Activated T-cell treated with anti-CD3 and anti-CD28 coated beads for 4 hours (primary cell): ENCODE measurements around the gene GDI1.

Experiments used
- DNase-seq: peaks from one replicate; pipeline ENCODE4 v3.0.0-alpha.2; 2020

Gene GDI1

DNA sequence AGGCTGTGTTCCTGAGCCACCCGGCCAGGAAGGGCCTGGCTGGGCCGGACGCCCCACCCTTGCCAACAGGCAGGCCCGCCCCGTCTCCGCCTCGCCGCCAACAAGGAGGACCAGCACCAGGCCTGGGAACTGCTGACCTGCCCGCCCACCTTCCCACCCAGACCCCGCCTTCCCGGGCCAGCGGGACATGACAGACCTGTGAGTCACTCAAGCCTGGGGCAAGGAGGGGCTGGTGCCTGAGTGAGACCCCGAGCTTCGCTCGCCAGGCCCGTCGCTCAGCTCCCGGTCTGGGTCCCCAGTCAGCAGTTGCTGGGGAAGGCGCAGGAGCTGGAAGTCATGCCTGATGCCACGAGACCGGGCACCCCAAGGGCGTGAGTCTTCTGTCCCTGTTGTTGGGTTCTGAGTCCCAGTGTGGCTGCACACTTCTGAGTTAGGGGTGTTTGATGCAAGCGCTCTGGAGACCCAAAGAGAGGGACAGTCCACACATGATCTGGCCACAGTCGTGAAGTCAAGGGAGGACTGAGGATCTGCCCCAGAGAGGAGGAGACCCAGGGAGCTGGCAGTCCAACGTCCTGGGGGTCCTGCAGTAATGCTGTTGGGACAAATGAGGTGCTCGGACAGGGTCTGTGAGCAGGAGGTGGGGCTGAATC is 27.6 kb upstream of the GDI1 start, which contains the start of gene DNASE1L1:
TSS of gene DNASE1L1 (minus strand) at position 33 of the 650 bp plus-strand sequence. CDS start 3,686 bp downstream, outside the sequence.
- DNase-seq: no peak

DNA sequence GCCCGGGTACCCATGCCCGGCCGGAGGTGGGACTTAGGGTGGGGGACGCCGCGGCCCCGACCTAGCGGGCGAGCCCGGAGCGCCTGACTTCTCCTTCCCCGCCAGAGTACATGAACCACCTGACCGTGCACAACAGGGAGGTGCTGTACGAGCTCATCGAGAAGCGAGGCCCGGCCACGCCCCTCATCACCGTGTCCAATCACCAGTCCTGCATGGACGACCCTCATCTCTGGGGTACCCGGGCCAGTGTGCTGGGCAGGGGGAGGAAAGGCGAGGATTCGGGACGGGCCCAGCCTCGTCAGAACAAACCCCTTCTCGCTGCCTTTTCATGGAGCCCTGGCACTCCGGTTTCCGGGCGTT is 25.0 kb upstream of the GDI1 start:
- DNase-seq: peak; percentile 42

DNA sequence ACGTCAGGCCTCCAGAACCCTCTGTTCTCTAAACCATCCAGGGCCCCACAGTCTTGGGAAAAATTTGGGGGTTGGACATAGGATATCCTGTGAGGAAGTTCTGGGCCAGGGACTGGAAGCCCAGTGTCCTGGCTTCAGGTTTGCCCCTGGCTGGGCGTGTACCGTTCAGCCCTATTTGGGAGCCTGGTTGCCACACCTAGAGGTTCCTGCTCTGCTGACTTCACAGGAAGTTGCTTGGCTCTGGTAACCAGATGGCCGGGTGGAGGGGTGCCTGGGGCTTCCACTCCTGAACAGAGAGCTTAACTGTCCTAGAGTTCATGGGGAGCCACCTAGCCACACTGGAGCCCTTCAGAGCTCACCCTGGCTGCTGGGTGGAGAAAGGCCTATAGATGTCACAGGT is 24.5 kb upstream of the GDI1 start:
- no peak for DNase-seq

DNA sequence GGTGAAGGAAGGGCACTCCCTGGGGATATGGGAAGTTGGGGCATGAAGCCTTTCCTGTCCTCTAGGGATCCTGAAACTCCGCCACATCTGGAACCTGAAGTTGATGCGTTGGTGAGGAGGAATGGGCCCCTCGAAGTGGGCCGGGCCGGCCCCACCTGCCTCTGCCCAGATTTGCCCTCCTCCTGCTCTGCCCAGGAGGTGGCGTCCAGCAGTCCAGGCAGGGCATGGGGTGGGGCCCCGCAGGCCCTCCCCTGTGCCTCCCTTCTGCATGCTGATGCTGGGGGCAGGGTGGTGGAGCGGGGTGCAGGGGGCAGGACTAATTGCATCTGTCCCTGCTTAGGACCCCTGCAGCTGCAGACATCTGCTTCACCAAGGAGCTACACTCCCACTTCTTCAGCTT is 23.8 kb upstream of the GDI1 start:
- no peak for DNase-seq

DNA sequence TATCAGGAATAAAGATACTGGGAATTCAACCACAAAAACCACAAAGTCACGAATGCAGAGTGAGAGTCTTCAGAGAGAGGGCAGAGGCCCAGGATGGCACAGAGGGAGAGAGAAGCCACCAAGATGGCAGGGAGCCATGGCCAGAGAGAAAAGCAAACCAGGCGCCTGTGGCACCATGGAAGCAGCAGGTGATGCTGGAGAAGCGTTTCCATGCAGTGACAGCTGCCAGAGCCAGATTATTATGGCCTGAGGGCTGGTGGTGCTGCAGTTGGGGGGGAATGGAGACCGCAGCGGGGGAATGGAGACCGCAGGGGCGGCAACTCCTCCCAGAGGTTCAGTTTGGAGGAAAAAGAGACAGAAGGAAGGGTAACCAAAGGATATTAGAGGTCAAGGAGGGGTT is 19.8 kb upstream of the GDI1 start:
- DNase-seq: no peak

DNA sequence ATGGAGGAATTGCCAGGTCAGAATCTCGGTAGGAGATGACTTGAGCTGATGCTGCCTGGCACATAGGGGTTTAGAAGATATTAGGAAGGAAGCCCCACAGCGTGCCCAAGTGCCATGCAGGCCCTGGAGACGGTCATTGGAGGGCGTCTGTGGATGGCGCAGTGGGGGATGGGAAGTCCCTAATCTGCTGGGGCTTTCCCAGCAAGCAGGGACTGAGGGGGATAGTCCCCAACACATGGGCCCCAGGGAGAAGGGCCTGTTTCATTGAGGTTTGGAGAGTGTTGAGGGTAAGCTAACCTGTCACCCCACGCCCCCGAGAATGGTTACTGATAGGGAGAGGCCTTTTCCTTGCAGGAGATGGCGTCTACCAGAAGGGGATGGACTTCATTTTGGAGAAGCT is 17.8 kb upstream of the GDI1 start:
- no peak for DNase-seq

DNA sequence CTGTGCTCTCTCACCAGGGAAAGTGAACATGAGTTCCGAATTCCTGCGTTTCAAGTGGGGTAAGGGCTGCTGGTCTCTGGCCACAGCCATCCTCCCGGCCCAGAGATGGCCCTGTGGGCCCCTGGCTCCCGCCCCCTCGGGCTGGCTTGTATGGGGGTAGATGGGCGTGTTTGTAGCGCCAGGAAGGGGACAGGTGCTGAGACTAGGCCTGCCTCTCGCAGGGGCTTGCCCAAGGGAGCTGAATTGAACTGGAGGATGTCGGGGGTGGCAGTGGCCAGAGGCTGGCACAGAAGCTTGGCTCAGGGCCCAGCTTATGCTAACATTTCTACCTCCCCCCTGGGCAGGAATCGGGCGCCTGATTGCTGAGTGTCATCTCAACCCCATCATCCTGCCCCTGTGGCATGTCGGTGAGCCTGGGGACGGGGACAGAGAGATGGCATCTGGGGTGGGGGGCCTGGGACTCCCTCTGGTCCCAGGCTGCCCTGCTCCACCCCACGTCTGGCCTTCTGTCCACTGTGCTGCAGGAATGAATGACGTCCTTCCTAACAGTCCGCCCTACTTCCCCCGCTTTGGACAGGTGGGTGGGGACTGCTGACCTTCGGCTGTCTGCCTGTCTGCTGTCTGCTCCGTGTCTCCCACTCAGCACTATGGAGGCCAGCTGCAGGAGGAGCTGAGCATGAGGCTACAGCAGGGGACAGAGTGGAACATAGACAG is 17.1 kb upstream of the GDI1 start:
- no peak for DNase-seq

DNA sequence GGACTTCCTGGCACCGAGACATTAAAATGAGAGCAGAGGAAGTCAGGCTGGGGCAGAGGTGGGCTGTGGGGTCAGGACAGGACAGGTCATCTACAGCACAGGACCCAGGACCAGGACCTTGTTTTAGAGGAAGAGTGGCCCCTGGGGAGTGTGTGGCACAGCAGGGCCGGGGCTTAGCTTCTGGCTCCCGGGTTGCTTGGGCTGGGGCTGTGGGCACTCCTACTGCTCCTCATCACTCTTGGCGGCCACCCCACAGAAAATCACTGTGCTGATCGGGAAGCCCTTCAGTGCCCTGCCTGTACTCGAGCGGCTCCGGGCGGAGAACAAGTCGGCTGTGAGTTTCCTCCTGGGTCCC is 16.6 kb upstream of the GDI1 start:
- DNase-seq: no peak

DNA sequence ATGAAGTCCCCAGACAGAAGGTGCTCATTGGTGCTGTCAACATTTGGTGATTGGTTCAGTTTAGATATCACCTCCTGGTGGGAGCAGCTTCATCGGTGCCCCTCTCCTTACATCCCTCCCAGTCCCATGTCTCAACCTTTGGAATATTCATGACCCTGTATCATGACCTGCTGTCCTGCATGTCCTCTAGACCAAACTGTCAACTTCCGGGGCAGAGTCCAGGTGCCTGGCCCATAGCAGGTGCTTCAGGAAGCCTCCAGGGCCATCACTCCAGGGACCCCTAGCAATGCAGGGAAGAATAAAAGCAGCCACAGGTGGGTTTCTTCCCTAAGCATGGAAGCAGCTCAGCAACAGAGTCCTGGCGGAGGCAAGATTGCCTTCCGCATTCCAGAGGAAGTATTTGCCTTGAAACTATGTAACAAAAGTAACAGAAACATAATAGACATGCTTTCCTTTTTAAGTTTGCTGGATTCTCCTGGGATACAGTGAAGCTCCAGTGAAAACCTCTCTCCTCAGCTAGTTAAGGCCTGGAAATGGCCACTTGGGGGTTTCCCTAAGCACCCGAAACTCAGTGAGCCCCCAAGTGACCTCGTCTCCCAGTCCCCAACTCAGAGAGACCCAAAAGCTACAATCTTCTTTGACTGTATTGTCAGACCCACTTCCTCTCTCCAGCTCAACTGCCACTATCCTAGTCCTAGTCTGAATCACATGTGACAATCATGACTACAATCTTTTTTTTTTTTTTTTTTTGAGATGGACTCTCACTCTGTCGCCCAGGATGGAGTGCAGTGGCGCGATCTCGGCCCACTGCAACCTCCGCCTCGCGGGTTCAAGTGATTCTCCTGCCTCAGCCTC is 9.8 kb upstream of the GDI1 start:
- DNase-seq: no peak

DNA sequence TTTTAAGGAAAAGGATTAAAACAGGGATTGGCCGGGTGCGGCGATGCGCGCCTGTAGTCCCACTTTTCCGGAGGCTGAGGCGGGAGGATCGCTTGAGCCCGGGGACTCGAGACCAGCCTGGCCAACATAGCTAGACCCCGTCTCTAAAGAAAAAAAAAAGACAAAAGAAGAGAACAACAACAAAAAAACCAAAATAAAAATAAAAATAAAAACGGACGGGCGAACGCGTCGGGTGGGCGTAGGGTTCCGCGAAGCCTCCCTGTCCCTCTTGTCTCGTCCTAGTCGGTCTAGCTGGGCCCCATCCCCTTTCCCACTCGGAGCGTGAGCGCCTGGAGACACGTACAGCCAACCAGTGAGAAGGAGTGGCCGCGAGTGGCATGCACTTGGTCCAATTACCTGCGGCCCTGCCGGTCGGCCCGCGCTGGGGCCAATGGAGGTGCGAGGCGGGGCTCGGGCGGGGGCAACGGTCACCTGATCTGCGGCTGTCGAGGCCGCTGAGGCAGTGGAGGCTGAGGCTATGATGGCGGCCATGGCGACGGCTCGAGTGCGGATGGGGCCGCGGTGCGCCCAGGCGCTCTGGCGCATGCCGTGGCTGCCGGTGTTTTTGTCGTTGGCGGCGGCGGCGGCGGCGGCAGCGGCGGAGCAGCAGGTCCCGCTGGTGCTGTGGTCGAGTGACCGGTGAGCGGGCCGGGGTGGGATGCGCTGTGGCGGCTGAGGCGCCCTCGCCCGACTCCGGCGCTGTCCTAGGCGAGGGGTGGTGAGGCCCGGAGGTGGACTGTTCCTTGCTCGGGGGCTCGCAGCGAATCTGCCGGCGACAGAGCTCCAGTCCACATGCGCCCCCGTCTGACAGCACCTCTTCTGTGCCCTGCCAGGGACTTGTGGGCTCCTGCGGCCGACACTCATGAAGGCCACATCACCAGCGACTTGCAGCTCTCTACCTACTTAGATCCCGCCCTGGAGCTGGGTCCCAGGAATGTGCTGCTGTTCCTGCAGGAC is 8.5 kb upstream of the GDI1 start, which contains the start of gene ATP6AP1:
TSS of gene ATP6AP1 (plus strand) at position 502 of the 996 bp plus-strand sequence. CDS start at position 518, 16 bp downstream.
- peak; percentile 69 for DNase-seq

DNA sequence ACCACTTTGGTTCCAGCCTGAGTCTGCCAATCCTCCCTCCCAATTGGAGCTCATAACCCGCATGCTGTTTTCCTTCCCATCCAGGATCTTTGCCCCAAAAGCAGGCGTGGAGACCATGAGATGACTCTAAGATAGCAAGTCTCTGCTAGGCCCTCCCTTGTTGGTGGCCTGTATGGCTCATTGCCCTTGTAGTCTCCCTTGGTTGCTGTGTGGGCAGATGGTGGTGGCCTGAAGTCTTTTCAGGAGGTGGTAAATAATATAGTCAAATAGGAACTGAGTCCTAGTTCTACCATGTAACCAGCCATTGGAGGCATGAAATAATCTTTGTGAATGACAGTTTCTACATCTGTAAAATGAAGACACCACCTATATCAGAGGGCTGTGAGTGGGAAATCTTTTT is 7.2 kb upstream of the GDI1 start:
- no peak for DNase-seq

DNA sequence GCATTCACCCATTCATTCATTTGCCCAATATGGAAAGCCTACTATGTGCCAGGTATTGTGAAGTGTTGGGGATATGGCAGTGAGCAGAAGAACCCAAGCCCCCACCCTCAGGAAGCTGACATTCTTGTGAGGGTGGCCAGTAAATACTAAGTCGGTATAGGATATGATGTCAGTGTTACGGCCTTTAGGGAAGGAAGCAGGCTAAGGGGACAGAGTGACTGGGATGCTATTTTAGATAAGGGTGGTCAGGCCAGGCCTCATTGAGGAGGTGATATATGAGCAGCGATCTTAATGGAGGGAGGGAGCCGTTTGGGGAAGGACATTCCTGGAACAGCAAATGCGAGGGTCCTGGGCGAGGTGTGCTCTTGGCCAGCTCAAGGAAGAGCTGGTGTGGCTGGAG is 6.5 kb upstream of the GDI1 start:
- no peak for DNase-seq

DNA sequence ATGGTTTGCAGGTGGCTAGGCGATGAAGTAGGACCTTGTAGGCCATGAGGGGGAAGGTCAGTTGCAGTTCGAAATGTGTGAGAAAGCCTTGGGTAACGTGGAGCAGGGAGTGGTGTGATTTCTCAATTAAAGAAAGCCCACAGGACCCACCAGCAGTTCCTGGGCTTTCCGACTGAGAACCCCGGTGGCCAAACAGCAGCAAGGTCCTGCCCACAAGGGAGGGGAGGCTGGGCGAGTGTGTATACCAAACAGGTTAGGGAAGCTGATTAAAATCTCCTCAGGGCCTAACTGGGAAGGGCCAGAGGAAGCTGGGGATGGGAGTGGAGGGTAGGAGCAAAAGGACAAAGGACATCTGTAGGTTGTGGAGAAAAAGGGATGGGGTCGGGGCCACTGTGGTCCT is 6.0 kb upstream of the GDI1 start:
- DNase-seq: no peak

DNA sequence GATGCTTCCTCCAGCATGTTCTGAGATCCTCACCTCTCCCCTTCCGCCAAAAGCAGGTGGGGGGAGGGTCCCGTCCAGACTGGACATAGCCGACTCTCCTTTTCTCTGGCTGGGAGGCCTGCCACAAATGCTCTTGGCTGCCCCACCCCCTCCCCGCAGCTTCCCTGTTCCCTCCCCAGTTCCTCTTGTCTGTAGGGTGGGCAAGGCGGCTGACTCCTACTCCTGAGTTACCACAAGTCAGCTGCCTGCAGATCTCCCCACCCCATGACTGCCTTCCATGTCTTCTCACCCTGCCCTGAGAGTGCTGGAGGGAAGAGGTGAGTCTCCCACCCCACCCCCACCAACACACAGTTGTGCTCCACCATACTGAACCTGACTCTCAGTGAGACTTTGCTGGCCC is 5.6 kb upstream of the GDI1 start:
- no peak for DNase-seq

DNA sequence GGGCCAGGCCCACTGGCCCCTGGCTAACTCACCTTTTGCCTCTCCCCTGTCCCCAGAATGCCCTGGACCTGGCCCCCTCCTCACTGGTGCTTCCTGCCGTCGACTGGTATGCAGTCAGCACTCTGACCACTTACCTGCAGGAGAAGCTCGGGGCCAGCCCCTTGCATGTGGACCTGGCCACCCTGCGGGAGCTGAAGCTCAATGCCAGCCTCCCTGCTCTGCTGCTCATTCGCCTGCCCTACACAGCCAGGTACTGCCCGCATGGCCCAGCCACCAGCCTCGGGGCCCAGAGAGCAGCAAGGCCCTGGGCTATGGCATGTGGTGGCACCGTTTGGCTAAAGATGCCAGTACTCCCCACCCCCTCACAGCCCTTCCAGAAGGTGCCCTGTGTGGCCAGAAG is 4.7 kb upstream of the GDI1 start:
- no peak for DNase-seq

DNA sequence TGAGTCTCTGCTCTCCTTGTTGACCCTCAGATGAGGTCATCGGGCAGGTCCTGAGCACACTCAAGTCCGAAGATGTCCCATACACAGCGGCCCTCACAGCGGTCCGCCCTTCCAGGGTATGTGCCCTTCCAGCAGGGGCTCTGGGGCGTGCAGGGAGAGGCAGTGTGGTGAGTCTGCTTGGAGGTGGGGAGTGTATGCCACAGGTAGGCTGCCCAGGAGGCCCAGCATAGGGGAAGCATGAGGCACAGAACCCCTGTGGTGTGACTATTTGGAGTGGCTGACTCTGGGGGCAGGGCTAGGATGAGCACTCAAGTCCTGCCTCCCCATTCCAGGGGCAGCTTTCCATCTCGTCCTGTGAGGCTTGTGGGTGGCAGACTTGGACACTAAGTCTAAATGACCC is 3.3 kb upstream of the GDI1 start:
- no peak for DNase-seq

DNA sequence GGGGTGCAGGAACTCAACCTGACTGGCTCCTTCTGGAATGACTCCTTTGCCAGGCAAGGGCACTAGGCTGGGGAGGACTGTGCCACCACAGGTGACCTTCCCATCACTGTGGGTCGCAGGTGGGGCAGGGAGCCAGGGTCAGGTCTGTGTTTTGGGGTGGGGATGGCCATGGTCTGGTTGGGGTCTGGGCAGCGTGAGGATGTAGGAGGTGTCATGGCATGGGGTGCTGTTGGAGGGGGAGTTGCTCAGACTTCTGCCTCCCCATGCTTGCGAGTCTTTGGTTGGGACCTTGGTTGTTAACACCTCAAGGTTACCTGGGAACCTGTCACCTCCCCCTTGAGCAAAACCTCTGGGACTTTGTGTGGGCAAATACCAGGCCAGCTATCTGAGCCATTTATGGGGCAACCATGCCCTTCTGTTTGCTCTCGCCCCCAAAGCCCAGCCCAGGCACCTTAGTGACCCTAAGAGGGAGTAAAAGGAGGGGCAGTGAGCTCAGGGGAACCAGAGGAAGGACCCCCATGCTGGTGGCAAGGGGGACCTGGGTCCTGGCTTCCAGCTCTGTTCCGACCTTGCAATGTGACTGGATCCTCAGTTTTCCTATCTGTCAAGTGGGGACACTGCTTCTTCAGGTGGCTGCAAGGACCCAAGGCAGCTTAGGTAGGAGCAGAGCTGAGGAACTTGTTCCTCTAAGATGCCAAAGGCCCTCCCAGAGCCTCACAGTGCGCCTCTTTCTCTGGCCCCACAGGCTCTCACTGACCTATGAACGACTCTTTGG is 2.4 kb upstream of the GDI1 start:
- DNase-seq: no peak

DNA sequence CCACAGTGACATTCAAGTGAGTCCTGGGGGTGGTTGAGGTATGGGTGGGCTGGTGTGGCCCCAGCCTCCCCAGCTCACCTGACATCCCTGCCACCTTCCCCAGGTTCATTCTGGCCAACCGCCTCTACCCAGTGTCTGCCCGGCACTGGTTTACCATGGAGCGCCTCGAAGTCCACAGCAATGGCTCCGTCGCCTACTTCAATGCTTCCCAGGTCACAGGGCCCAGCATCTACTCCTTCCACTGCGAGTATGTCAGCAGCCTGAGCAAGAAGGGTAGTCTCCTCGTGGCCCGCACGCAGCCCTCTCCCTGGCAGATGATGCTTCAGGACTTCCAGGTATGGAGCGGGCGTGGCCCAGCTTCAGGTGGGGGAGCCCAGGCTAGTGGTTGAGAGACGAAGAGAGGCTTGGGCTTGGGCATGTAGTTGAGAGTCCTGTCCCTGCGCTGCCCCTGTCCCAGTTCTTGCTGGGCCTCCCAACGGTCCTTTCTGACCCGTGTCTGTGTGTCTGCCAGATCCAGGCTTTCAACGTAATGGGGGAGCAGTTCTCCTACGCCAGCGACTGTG is 1.7 kb upstream of the GDI1 start:
- DNase-seq: no peak

DNA sequence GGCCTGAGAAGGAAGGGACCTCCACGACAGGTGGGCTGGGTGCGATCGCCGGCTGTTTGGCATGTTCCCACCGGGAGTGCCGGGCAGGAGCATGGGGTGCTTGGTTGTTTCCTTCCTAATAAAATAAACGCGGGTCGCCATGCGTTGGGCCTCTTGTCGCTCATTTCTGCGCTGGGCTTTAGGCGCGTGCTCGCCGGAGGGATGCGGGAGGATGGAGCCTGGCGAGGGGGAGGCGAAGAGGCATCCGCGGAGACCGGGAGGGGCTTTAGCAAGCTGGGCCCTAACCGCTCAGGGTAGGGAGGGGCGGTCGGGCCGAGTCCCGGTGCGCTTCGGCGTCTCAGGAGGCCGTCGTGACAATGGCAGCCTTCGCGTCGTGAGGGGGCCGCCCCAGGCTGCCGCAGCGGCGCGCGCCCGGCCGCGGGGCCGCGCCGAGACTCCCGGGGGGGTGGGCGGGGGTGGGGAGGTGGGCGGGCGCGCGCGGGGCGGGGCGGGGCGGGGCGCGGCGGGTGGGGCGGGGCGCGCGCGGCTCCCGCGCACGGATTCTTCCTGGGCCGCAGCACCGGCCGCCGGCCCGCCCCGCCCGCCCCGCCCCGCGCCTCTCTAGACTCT is 476 bp upstream of the GDI1 start:
- no peak for DNase-seq

DNA sequence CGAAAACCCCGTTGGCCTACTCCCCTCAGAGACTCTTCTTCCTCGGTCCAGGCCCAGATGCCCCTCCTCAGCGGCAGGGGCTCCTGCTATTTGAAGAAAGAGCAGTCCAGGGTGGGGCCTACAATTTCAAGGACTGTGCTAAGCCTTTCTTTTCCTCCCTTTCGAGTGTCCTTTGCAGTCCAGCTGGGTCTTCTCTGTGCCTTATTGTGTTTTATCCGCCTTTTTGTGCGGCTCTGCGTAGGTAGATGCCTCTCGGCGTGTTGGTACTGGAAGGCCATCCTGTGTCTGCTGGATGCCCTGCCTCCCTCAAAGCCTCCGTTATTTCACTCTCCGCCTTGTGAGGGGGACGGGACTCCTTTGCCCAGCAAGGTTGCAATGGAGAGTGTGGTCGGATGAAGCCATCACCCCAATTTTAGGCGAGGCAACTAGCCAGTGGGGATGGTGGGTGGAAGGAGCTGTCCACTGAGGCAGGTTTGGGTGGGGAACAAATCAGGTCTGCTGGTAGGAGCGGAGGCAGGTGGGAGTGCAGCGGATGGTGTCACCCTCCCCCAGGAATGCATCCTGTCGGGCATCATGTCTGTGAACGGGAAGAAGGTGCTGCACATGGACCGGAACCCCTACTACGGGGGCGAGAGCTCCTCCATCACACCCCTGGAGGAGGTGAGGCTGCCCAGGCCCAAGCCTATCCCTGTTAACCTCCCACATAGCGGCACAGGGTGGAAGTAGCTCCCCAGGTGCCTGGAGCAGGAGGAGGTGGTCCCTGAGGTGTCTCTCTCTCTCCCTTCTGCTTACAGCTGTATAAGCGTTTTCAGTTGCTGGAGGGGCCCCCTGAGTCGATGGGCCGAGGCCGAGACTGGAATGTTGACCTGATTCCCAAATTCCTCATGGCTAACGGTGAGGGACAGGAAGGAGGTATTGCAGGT is 1.3 kb downstream of the GDI1 start:
- no peak for DNase-seq
